Bronchial epithelial cell (primary cell): Measurements from ENCODE around the gene TNFAIP8. TPM values are rescaled to one million over a fixed set of nuclear protein-coding genes. Genes with fewer than 3 reads are reported as not detected.
A peak's percentile ranks its signal among the peaks of the same experiment; 100 is the strongest.

ENCODE experiments used
- DNase-seq: peaks from one replicate; pipeline ENCODE4 v3.0.0-alpha.2; 2010; ENCODE audit warnings: low read depth
- FAIRE-seq: peaks from 2 replicates; lab custom pipeline; 2011; peaks lifted over from hg19 to GRCh38; lab: Jason Lieb, UNC
- H3K27me3 ChIP-seq: 2 replicates; pipeline ENCODE4 v1.5.1; 2011; ENCODE audit warnings: low read length; ENCODE audit not compliant: control insufficient read depth, insufficient read depth
- H3K36me3 ChIP-seq: 2 replicates; pipeline ENCODE4 v1.5.1; 2011; ENCODE audit warnings: low read length; ENCODE audit not compliant: control insufficient read depth, insufficient read depth
- H3K4me3 ChIP-seq: 2 replicates; pipeline ENCODE4 v1.5.1; 2011; ENCODE audit warnings: mild to moderate bottlenecking, low read depth, low read length, control low read depth
- total RNA-seq: library from RNA; depleted of rRNA; stranded (reverse); fragments of >200 nt; gene quantifications from 2 replicates; pipeline ENCODE4 v1.2.1, GENCODE V29; 2014
- TF ChIP-seq, protein P1 (sequence below): IDR thresholded peaks from 2 replicates; pipeline ENCODE4 v1.5.1; 2011; ENCODE audit warnings: mild to moderate bottlenecking, moderate library complexity, low read length, control low read depth, inconsistent platforms; ENCODE audit not compliant: insufficient read depth, severe bottlenecking

TNFAIP8 gene
- total RNA-seq, 1 donor from 2014 or later, result 51.9 TPM

DNA sequence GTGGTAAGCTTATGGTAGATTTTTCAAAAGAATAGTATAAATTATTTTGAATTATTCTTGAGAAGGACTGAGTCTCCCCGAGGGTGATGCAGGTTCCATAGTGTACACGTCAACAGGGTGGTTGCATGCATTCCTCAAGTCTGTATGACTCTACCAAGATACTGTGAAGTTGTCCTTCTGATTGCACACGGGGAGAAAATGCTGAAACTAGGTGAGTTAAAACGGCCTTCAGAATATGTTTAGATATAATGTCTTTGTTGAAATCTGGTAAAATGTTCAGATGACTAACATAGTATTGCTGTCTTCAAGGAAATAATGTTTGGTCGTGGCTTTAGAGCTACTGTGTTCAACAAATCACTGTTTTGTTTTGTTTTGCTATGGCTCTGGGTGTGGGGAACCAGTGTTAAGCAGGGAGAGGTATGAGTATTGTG lies 22.4 kb upstream of the TNFAIP8 start:
- TF ChIP-seq, protein P1, sequence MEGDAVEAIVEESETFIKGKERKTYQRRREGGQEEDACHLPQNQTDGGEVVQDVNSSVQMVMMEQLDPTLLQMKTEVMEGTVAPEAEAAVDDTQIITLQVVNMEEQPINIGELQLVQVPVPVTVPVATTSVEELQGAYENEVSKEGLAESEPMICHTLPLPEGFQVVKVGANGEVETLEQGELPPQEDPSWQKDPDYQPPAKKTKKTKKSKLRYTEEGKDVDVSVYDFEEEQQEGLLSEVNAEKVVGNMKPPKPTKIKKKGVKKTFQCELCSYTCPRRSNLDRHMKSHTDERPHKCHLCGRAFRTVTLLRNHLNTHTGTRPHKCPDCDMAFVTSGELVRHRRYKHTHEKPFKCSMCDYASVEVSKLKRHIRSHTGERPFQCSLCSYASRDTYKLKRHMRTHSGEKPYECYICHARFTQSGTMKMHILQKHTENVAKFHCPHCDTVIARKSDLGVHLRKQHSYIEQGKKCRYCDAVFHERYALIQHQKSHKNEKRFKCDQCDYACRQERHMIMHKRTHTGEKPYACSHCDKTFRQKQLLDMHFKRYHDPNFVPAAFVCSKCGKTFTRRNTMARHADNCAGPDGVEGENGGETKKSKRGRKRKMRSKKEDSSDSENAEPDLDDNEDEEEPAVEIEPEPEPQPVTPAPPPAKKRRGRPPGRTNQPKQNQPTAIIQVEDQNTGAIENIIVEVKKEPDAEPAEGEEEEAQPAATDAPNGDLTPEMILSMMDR, result no peak

DNA sequence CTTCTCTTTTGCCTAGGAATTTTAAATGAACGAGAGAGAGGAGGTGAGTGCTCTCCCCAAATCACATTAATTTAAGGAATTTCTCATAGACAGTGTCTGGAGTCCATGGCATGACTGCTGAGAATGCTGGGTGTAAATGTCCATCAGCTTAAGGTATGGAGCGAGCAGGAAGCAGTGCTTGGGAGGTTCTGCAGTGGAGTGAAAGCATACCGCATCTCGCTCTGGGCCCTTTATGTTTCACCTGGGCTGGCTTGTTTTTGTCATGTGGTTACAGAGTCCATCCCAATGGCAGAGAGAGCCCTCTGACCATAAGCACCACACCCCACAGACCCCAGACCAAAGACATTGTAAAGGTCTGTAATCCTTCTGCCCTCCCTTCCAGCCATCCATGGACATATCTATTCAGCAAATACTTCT lies 20.6 kb upstream of the TNFAIP8 start:
- no peak overlapping the region for H3K4me3 ChIP-seq
- DNase-seq (no peak), FAIRE-seq (no peak)
- H3K36me3 ChIP-seq, result peaks cover 2% of the 10 kb centered on the region
- TF ChIP-seq, protein P1, result no peak
- H3K27me3 ChIP-seq, result no peaks in the 10 kb centered on the region

More for the DNA sequence above, 22.4 kb upstream of the TNFAIP8 start:
- H3K27me3 ChIP-seq, result no peaks in the 10 kb centered on the region
- H3K4me3 ChIP-seq, result peak overlapping the region; percentile 45
- H3K36me3 ChIP-seq, result peaks cover 2% of the 10 kb centered on the region
- FAIRE-seq (no peak), DNase-seq (peak; percentile 88)

DNA sequence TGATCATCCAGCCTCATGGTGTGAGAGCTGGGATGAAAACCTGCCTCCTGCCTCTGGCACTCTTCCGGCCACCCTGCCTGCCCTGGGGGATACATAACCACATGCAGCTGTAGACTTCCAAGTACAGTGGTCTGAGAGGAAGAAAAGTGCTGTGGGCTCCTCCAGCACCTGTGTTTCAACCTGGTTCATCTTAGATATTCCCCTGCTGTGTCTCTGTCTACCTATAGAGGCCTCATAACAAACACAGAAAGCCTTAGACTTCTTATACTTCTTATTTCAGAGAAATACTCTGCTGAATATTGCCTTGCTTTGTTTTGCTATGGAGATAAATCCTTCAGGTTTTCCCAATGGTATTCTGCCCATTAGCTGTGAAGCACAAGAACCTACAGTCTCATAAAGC lies 19.6 kb upstream of the TNFAIP8 start:
- Histone ChIP-seq H3K4me3 (no peak overlapping the region), H3K27me3 (no peaks in the 10 kb centered on the region), H3K36me3 (peaks cover 2% of the 10 kb centered on the region)
- TF ChIP-seq, protein P1, result no peak
- no peak for DNase-seq
- no peak for FAIRE-seq

DNA sequence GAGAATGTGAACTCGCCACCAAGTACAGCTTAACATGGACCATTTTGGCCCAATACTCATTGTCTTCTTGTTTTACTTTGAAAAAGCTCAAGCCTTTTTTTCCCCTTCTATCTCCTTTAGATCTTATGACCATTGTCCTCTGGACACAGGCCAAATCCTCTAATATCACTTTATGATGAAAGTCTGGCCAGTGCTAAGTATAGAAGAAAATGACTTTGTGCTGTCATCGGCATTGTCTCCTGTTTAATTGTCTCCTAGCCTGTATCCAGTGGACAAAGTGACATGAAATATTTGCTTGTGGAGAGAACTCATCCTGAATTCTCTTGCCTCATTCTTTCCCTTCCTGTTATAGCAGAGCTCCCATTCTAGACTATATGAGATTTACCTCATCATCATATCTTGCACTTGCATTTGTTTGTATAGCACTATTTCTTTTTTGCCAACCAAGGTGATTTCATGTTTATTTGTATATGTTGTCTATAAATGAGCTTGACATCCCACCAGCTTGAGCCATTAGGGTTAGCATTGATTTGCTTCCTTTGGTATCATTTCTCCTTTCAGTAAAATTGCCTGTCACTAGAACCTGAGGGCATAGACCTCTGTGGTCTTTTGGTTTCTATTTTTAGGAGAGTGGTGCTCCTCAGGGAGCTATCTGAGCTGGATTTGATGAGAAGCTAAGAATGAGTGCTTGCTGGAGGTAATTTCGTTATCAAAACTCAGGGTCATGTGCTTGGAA lies 18.8 kb upstream of the TNFAIP8 start:
- DNase-seq, result no peak
- no peak for FAIRE-seq
- Histone ChIP-seq H3K27me3 (no peaks in the 10 kb centered on the region), H3K36me3 (peaks cover 2% of the 10 kb centered on the region), H3K4me3 (no peak overlapping the region)
- TF ChIP-seq, protein P1, result no peak

DNA sequence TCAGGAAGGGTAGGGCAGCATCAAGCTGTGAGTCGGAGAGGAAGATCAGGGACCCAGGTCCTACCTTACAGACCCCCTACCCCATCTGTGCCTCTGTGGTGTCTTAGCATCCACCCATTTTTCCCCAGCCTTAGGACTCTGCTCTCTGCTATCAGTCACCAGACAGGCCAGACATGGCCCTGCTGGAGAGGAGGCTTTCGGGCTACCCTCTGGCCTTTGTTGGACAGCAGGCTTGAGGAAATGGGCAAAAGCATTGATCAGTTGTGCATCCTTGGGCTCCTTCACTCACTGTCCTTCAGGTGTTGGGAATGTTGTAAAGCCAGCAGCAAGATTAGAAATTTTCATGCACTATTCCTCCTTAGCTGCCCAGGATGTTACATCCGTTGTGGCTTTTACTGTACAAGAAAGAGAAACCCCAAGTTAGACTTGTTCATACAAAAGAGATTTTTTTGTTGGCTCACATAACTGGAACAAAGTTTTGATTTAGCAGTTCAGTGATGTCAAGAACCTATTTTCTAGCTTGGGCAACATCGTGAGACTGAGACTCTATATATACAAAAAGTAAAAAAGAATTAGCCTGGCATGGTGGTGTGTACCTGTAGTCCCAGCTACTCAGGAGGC lies 17.4 kb upstream of the TNFAIP8 start:
- DNase-seq (no peak), FAIRE-seq (no peak)
- Histone ChIP-seq H3K27me3 (no peaks in the 10 kb centered on the region), H3K4me3 (no peak overlapping the region), H3K36me3 (peaks cover 2% of the 10 kb centered on the region)
- TF ChIP-seq, protein P1, result no peak
